ENCODE results near the gene SCGB2B2. TPM values are rescaled to one million over a fixed set of nuclear protein-coding genes. Genes with fewer than 3 reads are reported as not detected.
A peak's percentile ranks its signal among the peaks of the same experiment; 100 is the strongest.

The SCGB2B2 gene
- polyA plus RNA-seq, 2 of the 4 experiments (the other 2 are of a cell fraction) = 0.21 to 0.26 TPM

GRCh38 chr19:34677386-34678084 is 576 bp upstream of the SCGB2B2 start, which contains the start of gene ZNF302 (continued):
- peak; percentile 79 for TF ChIP-seq REST (IDR thresholded peaks at IDR 0.05)
- no peak for TF ChIP-seq FOSB (CRISPR knock-in tag; IDR thresholded peaks at IDR 0.05)
- TF ChIP-seq, protein P1, sequence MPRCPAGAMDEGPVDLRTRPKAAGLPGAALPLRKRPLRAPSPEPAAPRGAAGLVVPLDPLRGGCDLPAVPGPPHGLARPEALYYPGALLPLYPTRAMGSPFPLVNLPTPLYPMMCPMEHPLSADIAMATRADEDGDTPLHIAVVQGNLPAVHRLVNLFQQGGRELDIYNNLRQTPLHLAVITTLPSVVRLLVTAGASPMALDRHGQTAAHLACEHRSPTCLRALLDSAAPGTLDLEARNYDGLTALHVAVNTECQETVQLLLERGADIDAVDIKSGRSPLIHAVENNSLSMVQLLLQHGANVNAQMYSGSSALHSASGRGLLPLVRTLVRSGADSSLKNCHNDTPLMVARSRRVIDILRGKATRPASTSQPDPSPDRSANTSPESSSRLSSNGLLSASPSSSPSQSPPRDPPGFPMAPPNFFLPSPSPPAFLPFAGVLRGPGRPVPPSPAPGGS (IDR thresholded peaks at IDR 0.05) = peak; percentile 37; the same call in 1 of the 3 replicates
- peak; percentile 58; the same call in 1 of the 2 replicates for TF ChIP-seq GATA3 (IDR thresholded peaks at IDR 0.05; ENCODE audit: borderline replicate concordance)
- TF ChIP-seq RFX5 (IDR thresholded peaks at IDR 0.05) = peak; percentile 70; the same call in 1 of the 2 replicates
- peak; percentile 3; the same call in 1 of the 2 replicates for TF ChIP-seq EHF (CRISPR knock-in tag; IDR thresholded peaks at IDR 0.05)
- no peak for TF ChIP-seq RARB (CRISPR knock-in tag; IDR thresholded peaks at IDR 0.05)
- no peak for TF ChIP-seq RAD21 (conservative IDR thresholded peaks at IDR 0.05 in 1 of 2, IDR thresholded peaks at IDR 0.05 in 1 of 2)
- TF ChIP-seq NPAS2 (CRISPR knock-in tag; IDR thresholded peaks at IDR 0.05; ENCODE audit: borderline replicate concordance) = no peak
- TF ChIP-seq HMGXB4 (CRISPR knock-in tag; IDR thresholded peaks at IDR 0.05; ENCODE audit: borderline replicate concordance) = peak; percentile 94
- peak; percentile 63 for TF ChIP-seq HOXB5 (CRISPR knock-in tag; IDR thresholded peaks at IDR 0.05)
- TF ChIP-seq CBX8 (IDR thresholded peaks at IDR 0.05) = no peak
- TF ChIP-seq SREBF2 (IDR thresholded peaks at IDR 0.05) = no peak
- TF ChIP-seq CEBPB (IDR thresholded peaks at IDR 0.05) = peak; percentile 1 to 76
- TF ChIP-seq POLR2A (IDR thresholded peaks at IDR 0.05; ENCODE audit: low read length) = peak; percentile 79
- no peak for TF ChIP-seq CTCF (IDR thresholded peaks at IDR 0.05)
- no peak for TF ChIP-seq SMC3 (IDR thresholded peaks at IDR 0.05)
- no peak for TF ChIP-seq NR3C1 (IDR thresholded peaks at IDR 0.05)
- 0 out of 2 replicates have a peak, but pooled peaks have one; percentile 46 for TF ChIP-seq MYC (IDR thresholded peaks at IDR 0.05; ENCODE audit: borderline replicate concordance, low read length)
- TF ChIP-seq RNF2 (IDR thresholded peaks at IDR 0.05; ENCODE audit: borderline replicate concordance, low read depth) = peak; percentile 90
- TF ChIP-seq HDAC2 (IDR thresholded peaks at IDR 0.05) = no peak
- no peak for TF ChIP-seq FOSL2 (IDR thresholded peaks at IDR 0.05)
- TF ChIP-seq FOSL2 (CRISPR knock-in tag; IDR thresholded peaks at IDR 0.05) = peak; percentile 42
- peak; percentile 99 for TF ChIP-seq PHF8 (IDR thresholded peaks at IDR 0.05; ENCODE audit: borderline replicate concordance, low read depth)
